ENCODE measurements around the gene USH2A.

- TF ChIP-seq POLR2A (IDR thresholded peaks at IDR 0.05): no peak
- TF ChIP-seq CTCF (IDR thresholded peaks at IDR 0.05): no peak
Observed at GRCh38 chr1:215631489-215631888, 791.8 kb downstream of the USH2A start.
